Loucy (cell line): ENCODE results near the gene CST5.
"Not testable (repeated sequence)": the region's sequence is repeated elsewhere in the genome, so short reads cannot be mapped to it uniquely, and the experiment has no call there.

Experiments
- H2AFZ ChIP-seq: fragments of 200-600 bp; sonication (generic); 2 replicates; pipeline ENCODE4 v1.6.0; 2016; ENCODE audit warnings: antibody characterized with exemption, mild to moderate bottlenecking, low read length, moderate library complexity
- H3F3A ChIP-seq: fragments of 200-600 bp; 2 replicates; pipeline ENCODE4 v1.6.0; 2016; ENCODE audit warnings: antibody characterized with exemption, low read depth, mild to moderate bottlenecking
- H3K27me3 ChIP-seq: fragments of 200-600 bp; sonication (generic); 2 replicates; pipeline ENCODE4 v1.6.1; 2014; ENCODE audit warnings: low read length, mild to moderate bottlenecking; ENCODE audit not compliant: insufficient read depth, poor library complexity, severe bottlenecking
- H3K36me3 ChIP-seq: fragments of 200-600 bp; sonication (generic); 2 replicates; pipeline ENCODE4 v1.6.1; 2016; ENCODE audit warnings: low read length; ENCODE audit not compliant: insufficient read depth
- H3K4me1 ChIP-seq: fragments of 200-600 bp; sonication (generic); 2 replicates; pipeline ENCODE4 v1.5.1; 2014; ENCODE audit warnings: low read length, mild to moderate bottlenecking; ENCODE audit not compliant: insufficient read depth, poor library complexity, severe bottlenecking
- H3K4me2 ChIP-seq: fragments of 200-600 bp; sonication (generic); 2 replicates; pipeline ENCODE4 v1.6.0; 2014; ENCODE audit warnings: antibody characterized with exemption, low read length, low read depth, mild to moderate bottlenecking; ENCODE audit not compliant: poor library complexity, severe bottlenecking
- H3K4me3 ChIP-seq: fragments of 200-600 bp; sonication (generic); 2 replicates; pipeline ENCODE4 v1.5.1; 2014; ENCODE audit warnings: low read length, mild to moderate bottlenecking, mixed read lengths; ENCODE audit not compliant: poor library complexity, severe bottlenecking
- H3K79me2 ChIP-seq: fragments of 200-600 bp; sonication (generic); 2 replicates; pipeline ENCODE4 v1.6.1; 2014; ENCODE audit warnings: low read length; ENCODE audit not compliant: insufficient read depth
- H3K9ac ChIP-seq: fragments of 200-600 bp; sonication (generic); 2 replicates; pipeline ENCODE4 v1.6.0; 2014; ENCODE audit warnings: mild to moderate bottlenecking, low read depth, low read length, moderate library complexity; ENCODE audit not compliant: poor library complexity, severe bottlenecking
- H3K9me2 ChIP-seq: fragments of 200-600 bp; sonication (generic); replicated peaks from 2 replicates; pipeline ENCODE4 v1.6.1; 2016; ENCODE audit warnings: low read depth, low read length, mixed read lengths
- H3K9me3 ChIP-seq: fragments of 200-600 bp; sonication (generic); 2 replicates; pipeline ENCODE4 v1.6.1; 2014; ENCODE audit warnings: mild to moderate bottlenecking, antibody characterized with exemption, low read length, low read depth; ENCODE audit not compliant: insufficient read depth
- H4K20me1 ChIP-seq: fragments of 200-600 bp; sonication (generic); 2 replicates; pipeline ENCODE4 v1.6.0; 2014; ENCODE audit warnings: antibody characterized with exemption, low read length, mild to moderate bottlenecking; ENCODE audit not compliant: insufficient read depth, poor library complexity, severe bottlenecking
- CTCF ChIP-seq: fragments of 200-600 bp; sonication (generic); conservative IDR thresholded peaks from 2 replicates; pipeline ENCODE4 v1.5.1; 2014; ENCODE audit warnings: mild to moderate bottlenecking, antibody characterized with exemption, low read length
- EZH2phosphoT487 ChIP-seq: fragments of 200-600 bp; IDR thresholded peaks from 2 replicates; pipeline ENCODE4 v1.6.1; 2018; ENCODE audit warnings: antibody characterized with exemption, mild to moderate bottlenecking, moderate library complexity, borderline replicate concordance

Gene CST5

DNA sequence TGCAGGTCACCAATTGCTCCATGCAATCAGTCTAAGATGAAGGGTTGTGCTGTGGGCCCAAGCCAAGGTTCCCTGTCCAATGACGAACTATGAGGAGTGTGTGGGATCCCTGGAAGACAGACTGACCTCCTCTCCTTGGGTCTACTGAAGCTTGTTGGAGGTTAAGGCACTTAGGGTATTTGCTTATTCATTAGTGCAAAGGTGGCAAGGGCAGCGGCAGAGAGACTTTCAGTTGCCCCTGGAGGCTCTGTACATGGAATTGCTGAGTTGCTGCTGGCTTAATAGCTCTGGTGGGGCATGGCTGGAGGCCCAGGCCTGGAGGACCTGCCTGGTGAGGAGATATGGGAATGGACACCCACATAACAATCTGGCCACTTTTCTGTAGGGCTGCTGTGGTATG is 29.8 kb upstream of the CST5 start:
- Histone ChIP-seq H4K20me1 (no peaks in the 10 kb centered on the region), H3K4me3 (no peak overlapping the region), H3K9me2 (no peaks in the 10 kb centered on the region), H3K27me3 (no peaks in the 10 kb centered on the region), H3K9me3 (peaks cover 10% of the 10 kb centered on the region), H3K36me3 (no peaks in the 10 kb centered on the region), H3F3A (no peaks in the 10 kb centered on the region), H3K9ac (no peak overlapping the region), H3K79me2 (no peaks in the 10 kb centered on the region), H3K4me1 (no peaks in the 10 kb centered on the region), H3K4me2 (no peak overlapping the region), H2AFZ (no peak overlapping the region)
- TF ChIP-seq EZH2phosphoT487 = no peak
- TF ChIP-seq CTCF = no peak

DNA sequence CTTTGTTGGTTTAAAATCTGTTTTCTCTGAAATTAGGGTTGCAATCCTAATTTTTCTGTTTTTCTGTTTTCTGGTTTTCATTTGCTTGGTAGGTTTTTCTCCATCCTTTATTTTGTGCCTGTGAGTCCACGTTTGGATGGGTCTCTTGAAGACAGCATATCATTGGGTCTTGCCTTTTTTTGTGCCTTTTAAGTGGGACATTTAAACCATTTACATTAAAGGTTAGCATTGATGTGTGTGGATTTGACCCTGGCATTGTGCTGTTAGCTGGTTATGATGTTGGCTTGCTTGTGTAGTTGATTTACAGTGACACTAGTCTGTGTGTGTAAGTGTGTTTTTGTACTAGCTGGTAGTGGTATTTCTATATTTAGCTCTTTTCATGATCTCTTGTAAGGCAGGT is 28.0 kb upstream of the CST5 start:
- Histone ChIP-seq H3K4me3 (no peak overlapping the region), H3K9me3 (peaks cover 10% of the 10 kb centered on the region), H3K9ac (no peak overlapping the region), H3K4me1 (no peaks in the 10 kb centered on the region), H3K9me2 (no peaks in the 10 kb centered on the region), H2AFZ (no peak overlapping the region), H3K27me3 (no peaks in the 10 kb centered on the region), H3K36me3 (no peaks in the 10 kb centered on the region), H4K20me1 (no peaks in the 10 kb centered on the region), H3K4me2 (no peak overlapping the region), H3K79me2 (no peaks in the 10 kb centered on the region), H3F3A (no peaks in the 10 kb centered on the region)
- TF ChIP-seq CTCF (no peak), EZH2phosphoT487 (no peak)

- H3K4me3 ChIP-seq, H3K9ac ChIP-seq: not testable (repeated sequence)
These were observed 22.8 kb upstream of the CST5 start for GRCh38 chr20:23902396-23902795.

GRCh38 chr20:23890867-23891266 is 11.3 kb upstream of the CST5 start:
- H3K9me2 ChIP-seq, H3K27me3 ChIP-seq, H3F3A ChIP-seq, H3K4me2 ChIP-seq, H3K36me3 ChIP-seq, H3K4me3 ChIP-seq, H3K4me1 ChIP-seq, H4K20me1 ChIP-seq, H2AFZ ChIP-seq, H3K79me2 ChIP-seq, H3K9me3 ChIP-seq, H3K9ac ChIP-seq: not testable (repeated sequence)

More at GRCh38 chr20:23902396-23902795, 22.8 kb upstream of the CST5 start:
- H3K4me2 ChIP-seq, H4K20me1 ChIP-seq, H3F3A ChIP-seq, H3K9me3 ChIP-seq, H3K27me3 ChIP-seq, H3K36me3 ChIP-seq, H3K79me2 ChIP-seq, H3K9me2 ChIP-seq, H3K4me1 ChIP-seq, H2AFZ ChIP-seq: not testable (repeated sequence)
